ENCODE data around the gene ZNF281.

GRCh38 chr1:200409761-200410565 lies at the start of gene ZNF281:
- TF ChIP-seq CTCF (IDR thresholded peaks at IDR 0.05): no peak
- no peak for TF ChIP-seq ZFX (IDR thresholded peaks at IDR 0.05; ENCODE audit: borderline replicate concordance)
